ENCODE data around the gene ERRFI1.

Gene ERRFI1

DNA sequence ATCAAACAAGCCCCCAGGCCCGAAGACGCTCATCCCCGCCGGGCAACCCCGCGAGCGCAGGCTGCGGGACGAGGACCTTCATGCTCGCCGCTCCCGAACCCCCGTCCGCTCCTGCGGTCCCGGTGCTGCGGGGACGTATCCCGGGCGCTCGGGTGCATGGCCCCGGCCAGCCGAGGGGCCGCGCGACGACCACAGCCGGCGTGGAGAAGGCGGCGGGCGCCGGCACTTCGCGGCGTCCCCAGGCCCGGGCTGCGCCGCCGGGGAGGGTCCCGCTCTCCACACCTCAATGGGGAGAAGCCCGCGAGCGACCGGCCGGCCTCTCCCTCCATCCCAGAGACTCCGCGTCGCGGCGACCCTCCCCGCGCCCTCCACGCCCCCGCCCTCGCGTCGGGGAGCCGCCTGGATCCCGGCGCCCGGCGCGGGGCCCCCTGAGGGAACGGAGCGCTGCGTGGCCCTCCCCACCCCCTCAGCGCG lies 401 bp downstream of the ERRFI1 start:
- Histone ChIP-seq H3K4me2 (ENCODE audit: low read depth, low read length) (no peak overlapping the region), H3K79me2 (ENCODE audit: low read length) (no peaks in the 10 kb centered on the region), H3K27me3 (replicated peaks; ENCODE audit: insufficient read depth, low read length) (peaks cover 20% of the 10 kb centered on the region), H3K9ac (ENCODE audit: low read length) (no peak overlapping the region), H3K9me2 (replicated peaks; ENCODE audit: insufficient read depth, low read length) (no peaks in the 10 kb centered on the region), H2AFZ (ENCODE audit: low read length) (no peak overlapping the region), H3K4me1 (ENCODE audit: low read length) (no peaks in the 10 kb centered on the region), H3K27ac (ENCODE audit: low read length) (no peak overlapping the region), H3K9me3 (replicated peaks; ENCODE audit: insufficient read depth, low read length) (no peaks in the 10 kb centered on the region), H4K20me1 (ENCODE audit: insufficient read depth, low read length) (no peaks in the 10 kb centered on the region), H3K36me3 (replicated peaks; ENCODE audit: insufficient read depth, low read length) (no peaks in the 10 kb centered on the region), H3F3A (ENCODE audit: insufficient read depth, low read length) (no peaks in the 10 kb centered on the region), H3K4me3 (ENCODE audit: low read length) (0 out of 2 replicates have a peak overlapping the region, but pooled peaks have one; percentile 28)
- DNase-seq = no peak
- TF ChIP-seq EZH2 (optimal IDR thresholded peaks at IDR 0.05; ENCODE audit: low read depth, low read length) (no peak), EZH2phosphoT487 (IDR thresholded peaks at IDR 0.05; ENCODE audit: low read length) (no peak)
- TF ChIP-seq, protein P1, sequence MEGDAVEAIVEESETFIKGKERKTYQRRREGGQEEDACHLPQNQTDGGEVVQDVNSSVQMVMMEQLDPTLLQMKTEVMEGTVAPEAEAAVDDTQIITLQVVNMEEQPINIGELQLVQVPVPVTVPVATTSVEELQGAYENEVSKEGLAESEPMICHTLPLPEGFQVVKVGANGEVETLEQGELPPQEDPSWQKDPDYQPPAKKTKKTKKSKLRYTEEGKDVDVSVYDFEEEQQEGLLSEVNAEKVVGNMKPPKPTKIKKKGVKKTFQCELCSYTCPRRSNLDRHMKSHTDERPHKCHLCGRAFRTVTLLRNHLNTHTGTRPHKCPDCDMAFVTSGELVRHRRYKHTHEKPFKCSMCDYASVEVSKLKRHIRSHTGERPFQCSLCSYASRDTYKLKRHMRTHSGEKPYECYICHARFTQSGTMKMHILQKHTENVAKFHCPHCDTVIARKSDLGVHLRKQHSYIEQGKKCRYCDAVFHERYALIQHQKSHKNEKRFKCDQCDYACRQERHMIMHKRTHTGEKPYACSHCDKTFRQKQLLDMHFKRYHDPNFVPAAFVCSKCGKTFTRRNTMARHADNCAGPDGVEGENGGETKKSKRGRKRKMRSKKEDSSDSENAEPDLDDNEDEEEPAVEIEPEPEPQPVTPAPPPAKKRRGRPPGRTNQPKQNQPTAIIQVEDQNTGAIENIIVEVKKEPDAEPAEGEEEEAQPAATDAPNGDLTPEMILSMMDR (IDR thresholded peaks at IDR 0.05; ENCODE audit: low read length) = no peak

DNA sequence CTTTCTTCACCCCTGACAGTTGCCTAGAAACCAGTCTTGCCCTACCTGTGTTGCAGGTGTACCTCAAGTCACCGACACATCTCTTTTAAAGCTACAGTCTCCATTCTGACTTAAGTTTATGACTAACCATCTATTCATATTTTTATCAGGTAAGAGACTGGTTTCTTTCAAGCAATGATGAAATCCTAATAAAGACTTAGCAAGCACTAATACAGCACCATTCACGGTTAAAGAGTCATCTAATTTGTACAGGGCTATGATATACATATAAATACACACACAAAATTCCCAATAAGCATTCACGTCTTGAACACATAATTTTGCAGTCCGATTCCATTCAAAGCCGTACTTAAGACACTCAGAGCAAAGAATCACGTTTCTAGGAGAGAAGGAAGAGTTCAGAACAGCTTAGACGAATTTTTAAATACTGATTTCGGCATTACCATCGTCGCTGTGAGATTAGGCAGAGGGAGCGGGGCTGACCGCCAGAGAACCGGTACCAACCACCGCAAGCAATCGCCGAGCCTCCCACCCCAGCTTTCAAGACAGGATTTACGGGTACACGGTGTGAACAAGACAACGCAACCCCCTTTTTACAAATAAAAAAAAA lies 943 bp downstream of the ERRFI1 start:
- no peak overlapping the region for H3K27ac ChIP-seq (ENCODE audit: low read length)
- H3K79me2 ChIP-seq (ENCODE audit: low read length) = no peaks in the 10 kb centered on the region
- H3K36me3 ChIP-seq (replicated peaks; ENCODE audit: insufficient read depth, low read length) = no peaks in the 10 kb centered on the region
- H3K27me3 ChIP-seq (replicated peaks; ENCODE audit: insufficient read depth, low read length) = peaks cover 16% of the 10 kb centered on the region
- H3K4me2 ChIP-seq (ENCODE audit: low read depth, low read length) = no peak overlapping the region
- DNase-seq = no peak
- no peaks in the 10 kb centered on the region for H3K4me1 ChIP-seq (ENCODE audit: low read length)
- TF ChIP-seq EZH2phosphoT487 (IDR thresholded peaks at IDR 0.05; ENCODE audit: low read length) = no peak
- TF ChIP-seq EZH2 (optimal IDR thresholded peaks at IDR 0.05; ENCODE audit: low read depth, low read length) = no peak
- TF ChIP-seq, protein P1 (IDR thresholded peaks at IDR 0.05; ENCODE audit: low read length) = no peak
- no peaks in the 10 kb centered on the region for H4K20me1 ChIP-seq (ENCODE audit: insufficient read depth, low read length)
- H3K9me2 ChIP-seq (replicated peaks; ENCODE audit: insufficient read depth, low read length) = no peaks in the 10 kb centered on the region
- H2AFZ ChIP-seq (ENCODE audit: low read length) = no peak overlapping the region
- no peaks in the 10 kb centered on the region for H3K9me3 ChIP-seq (replicated peaks; ENCODE audit: insufficient read depth, low read length)
- H3F3A ChIP-seq (ENCODE audit: insufficient read depth, low read length) = no peaks in the 10 kb centered on the region
- H3K4me3 ChIP-seq (ENCODE audit: low read length) = no peak overlapping the region
- H3K9ac ChIP-seq (ENCODE audit: low read length) = no peak overlapping the region

DNA sequence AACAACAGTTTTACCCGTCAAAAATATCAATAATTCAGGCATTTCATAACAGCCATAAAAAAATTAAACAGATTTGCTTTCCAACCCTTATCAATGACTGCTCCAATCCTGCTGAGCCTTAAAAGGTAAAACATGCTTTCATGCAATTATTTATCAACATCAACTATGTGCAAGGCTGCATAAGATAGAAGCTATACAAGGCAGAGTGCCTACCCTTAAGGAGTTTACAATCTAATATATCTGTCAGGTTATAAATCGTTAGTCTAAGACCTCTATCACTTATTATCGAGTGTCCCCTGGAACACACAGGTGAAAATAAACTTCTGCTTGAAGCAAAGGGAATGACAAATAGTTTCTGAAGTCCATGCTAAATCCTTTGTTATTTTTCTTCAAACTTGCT lies 1.8 kb downstream of the ERRFI1 start:
- Histone ChIP-seq H3K9me2 (replicated peaks; ENCODE audit: insufficient read depth, low read length) (no peaks in the 10 kb centered on the region), H3K27ac (ENCODE audit: low read length) (no peak overlapping the region), H3K9me3 (replicated peaks; ENCODE audit: insufficient read depth, low read length) (no peaks in the 10 kb centered on the region), H3K4me3 (ENCODE audit: low read length) (no peak overlapping the region), H3K27me3 (replicated peaks; ENCODE audit: insufficient read depth, low read length) (peaks cover 14% of the 10 kb centered on the region), H3F3A (ENCODE audit: insufficient read depth, low read length) (no peaks in the 10 kb centered on the region), H2AFZ (ENCODE audit: low read length) (no peak overlapping the region), H3K4me1 (ENCODE audit: low read length) (no peaks in the 10 kb centered on the region), H3K9ac (ENCODE audit: low read length) (no peak overlapping the region), H3K36me3 (replicated peaks; ENCODE audit: insufficient read depth, low read length) (no peaks in the 10 kb centered on the region), H4K20me1 (ENCODE audit: insufficient read depth, low read length) (no peaks in the 10 kb centered on the region), H3K4me2 (ENCODE audit: low read depth, low read length) (no peak overlapping the region), H3K79me2 (ENCODE audit: low read length) (no peaks in the 10 kb centered on the region)
- no peak for TF ChIP-seq EZH2phosphoT487 (IDR thresholded peaks at IDR 0.05; ENCODE audit: low read length)
- TF ChIP-seq, protein P1 (IDR thresholded peaks at IDR 0.05; ENCODE audit: low read length) = no peak
- no peak for TF ChIP-seq EZH2 (optimal IDR thresholded peaks at IDR 0.05; ENCODE audit: low read depth, low read length)
- DNase-seq = no peak

Measured in MM.1S (cell line).